ENCODE results near the gene BAG2. TPM values are rescaled to one million over a fixed set of nuclear protein-coding genes. Genes with fewer than 3 reads are reported as not detected.

The BAG2 gene
- total RNA-seq, 3 donors from 2014 or later: 2.2 to 4.9 (median 4.2) TPM

DNA sequence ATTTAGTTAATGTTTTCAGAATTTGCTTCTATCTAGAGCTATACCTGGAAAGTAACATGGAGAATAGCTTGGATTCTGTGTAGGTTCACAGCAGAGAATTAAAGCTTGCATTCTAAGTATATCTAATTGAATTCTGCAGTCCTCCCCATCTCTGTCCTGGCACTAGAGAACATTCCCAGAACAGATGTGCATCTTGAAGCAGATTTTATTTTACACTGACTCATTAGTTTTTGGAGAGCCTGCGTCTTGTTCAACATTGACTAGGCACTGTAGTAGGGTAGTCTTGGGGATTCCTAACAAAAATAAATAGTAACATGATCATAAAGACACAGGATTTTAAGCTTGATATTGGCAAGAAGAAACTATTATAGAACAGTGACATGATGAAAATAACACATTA is 36.2 kb upstream of the BAG2 start:
- no peaks in the 10 kb centered on the region for H3K9me3 ChIP-seq
- no peak overlapping the region for H3K4me3 ChIP-seq
- no peak for DNase-seq (ENCODE audit: low spot score in 2 of 2)
- no peaks in the 10 kb centered on the region for H3K4me1 ChIP-seq
- no peaks in the 10 kb centered on the region for H3K36me3 ChIP-seq
- intact Hi-C loops (cut with DNase I; ENCODE audit: low total_unique reads): no loop called here
- no peak for TF ChIP-seq POLR2A (IDR thresholded peaks at IDR 0.05)
- TF ChIP-seq, protein P1, sequence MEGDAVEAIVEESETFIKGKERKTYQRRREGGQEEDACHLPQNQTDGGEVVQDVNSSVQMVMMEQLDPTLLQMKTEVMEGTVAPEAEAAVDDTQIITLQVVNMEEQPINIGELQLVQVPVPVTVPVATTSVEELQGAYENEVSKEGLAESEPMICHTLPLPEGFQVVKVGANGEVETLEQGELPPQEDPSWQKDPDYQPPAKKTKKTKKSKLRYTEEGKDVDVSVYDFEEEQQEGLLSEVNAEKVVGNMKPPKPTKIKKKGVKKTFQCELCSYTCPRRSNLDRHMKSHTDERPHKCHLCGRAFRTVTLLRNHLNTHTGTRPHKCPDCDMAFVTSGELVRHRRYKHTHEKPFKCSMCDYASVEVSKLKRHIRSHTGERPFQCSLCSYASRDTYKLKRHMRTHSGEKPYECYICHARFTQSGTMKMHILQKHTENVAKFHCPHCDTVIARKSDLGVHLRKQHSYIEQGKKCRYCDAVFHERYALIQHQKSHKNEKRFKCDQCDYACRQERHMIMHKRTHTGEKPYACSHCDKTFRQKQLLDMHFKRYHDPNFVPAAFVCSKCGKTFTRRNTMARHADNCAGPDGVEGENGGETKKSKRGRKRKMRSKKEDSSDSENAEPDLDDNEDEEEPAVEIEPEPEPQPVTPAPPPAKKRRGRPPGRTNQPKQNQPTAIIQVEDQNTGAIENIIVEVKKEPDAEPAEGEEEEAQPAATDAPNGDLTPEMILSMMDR (IDR thresholded peaks at IDR 0.05): no peak
- no peak for TF ChIP-seq POLR2AphosphoS5 (IDR thresholded peaks at IDR 0.05)
- no peak overlapping the region for H3K27ac ChIP-seq
- no peaks in the 10 kb centered on the region for H3K27me3 ChIP-seq

DNA sequence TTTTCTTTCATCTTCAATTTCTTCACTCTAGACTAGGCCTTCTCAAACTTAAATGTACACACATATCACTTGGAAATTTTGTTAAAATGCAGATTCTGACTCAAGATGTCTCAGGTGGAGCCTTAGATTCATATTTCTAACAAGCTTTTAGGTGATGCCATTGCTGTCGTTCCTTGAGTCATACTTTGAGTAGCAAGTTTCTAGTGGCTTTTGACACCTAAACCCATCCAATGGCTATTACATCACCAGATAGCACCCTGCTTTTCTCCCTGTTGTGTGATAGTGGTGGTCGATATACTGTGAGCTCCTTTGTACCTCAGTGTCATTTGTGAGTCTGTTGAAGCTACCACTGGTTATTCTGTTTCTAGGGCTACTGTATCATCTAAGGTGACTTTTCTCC is 34.8 kb upstream of the BAG2 start:
- H3K27me3 ChIP-seq: no peaks in the 10 kb centered on the region
- H3K9me3 ChIP-seq: no peaks in the 10 kb centered on the region
- no peak overlapping the region for H3K4me3 ChIP-seq
- H3K36me3 ChIP-seq: peaks cover under 1% of the 10 kb centered on the region
- DNase-seq (ENCODE audit: low spot score in 2 of 2): no peak
- intact Hi-C loops (cut with DNase I; ENCODE audit: low total_unique reads): no loop called here
- TF ChIP-seq POLR2A (IDR thresholded peaks at IDR 0.05): no peak
- TF ChIP-seq POLR2AphosphoS5 (IDR thresholded peaks at IDR 0.05): no peak
- TF ChIP-seq, protein P1 (IDR thresholded peaks at IDR 0.05): no peak
- no peak overlapping the region for H3K27ac ChIP-seq
- no peaks in the 10 kb centered on the region for H3K4me1 ChIP-seq

DNA sequence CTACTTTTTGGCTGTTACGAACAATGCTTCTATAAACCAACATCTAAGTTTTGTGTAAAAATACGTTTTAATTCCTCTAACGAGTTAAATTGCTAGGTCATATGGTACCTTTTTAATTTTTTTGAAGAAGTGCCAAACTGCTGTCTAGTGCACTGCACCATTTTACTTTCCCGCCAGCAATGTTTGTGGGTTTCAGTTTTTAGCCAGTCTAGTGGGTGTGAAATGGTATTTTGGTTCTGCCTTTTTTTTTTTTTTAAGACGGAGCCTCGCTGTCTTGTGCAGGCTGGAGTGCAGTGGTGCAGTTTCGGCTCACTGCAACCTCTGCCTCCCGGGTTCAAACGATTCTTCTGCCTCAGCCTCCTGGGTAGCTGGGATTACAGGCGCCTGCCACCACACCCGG is 34.1 kb upstream of the BAG2 start:
- intact Hi-C loops (cut with DNase I; ENCODE audit: low total_unique reads): no loop called here
- Histone ChIP-seq H3K27me3 (no peaks in the 10 kb centered on the region), H3K36me3 (peaks cover 8% of the 10 kb centered on the region), H3K9me3 (no peaks in the 10 kb centered on the region), H3K4me3 (no peak overlapping the region), H3K27ac (no peak overlapping the region), H3K4me1 (no peaks in the 10 kb centered on the region)
- TF ChIP-seq POLR2AphosphoS5 (IDR thresholded peaks at IDR 0.05) (no peak), POLR2A (IDR thresholded peaks at IDR 0.05) (no peak)
- TF ChIP-seq, protein P1 (IDR thresholded peaks at IDR 0.05): no peak
- no peak for DNase-seq (ENCODE audit: low spot score in 2 of 2)

DNA sequence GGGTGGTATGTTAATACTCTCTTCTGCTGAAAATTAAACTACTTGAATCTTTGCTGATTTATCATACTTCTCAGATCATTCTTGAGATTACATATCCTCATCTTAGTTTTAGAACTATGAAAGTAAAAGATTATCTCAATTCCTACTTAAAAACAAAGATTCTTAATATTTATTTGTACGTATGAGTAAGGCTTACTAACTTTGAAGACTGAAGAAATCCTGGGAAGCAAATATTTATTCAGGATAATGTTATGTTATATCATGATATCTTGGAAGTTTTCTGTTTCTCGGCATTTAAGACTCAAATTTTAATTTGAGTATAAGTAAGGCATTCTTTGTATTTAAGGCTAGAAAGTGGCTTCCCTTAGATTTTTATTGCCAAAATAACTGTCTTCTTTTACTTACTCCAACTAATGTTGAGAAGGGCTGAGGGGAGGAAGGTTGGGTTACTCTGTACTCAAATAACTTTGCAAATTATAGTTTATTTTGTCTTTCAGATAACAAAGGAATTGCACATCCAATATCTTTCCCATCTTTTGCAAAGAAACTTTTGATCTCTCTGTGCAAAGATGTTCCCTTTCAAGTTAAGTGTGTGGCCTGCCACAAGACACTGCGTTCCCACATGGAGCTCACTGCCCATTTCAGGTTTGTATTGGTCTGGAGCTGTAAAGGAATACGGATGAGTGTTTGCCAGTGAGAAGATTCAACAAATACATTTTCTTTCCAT is 30.5 kb upstream of the BAG2 start:
- TF ChIP-seq POLR2AphosphoS5 (IDR thresholded peaks at IDR 0.05) (no peak), POLR2A (IDR thresholded peaks at IDR 0.05) (no peak)
- TF ChIP-seq, protein P1 (IDR thresholded peaks at IDR 0.05): no peak
- Histone ChIP-seq H3K4me1 (no peaks in the 10 kb centered on the region), H3K9me3 (no peaks in the 10 kb centered on the region), H3K27ac (no peak overlapping the region), H3K4me3 (no peak overlapping the region), H3K27me3 (no peaks in the 10 kb centered on the region), H3K36me3 (peaks cover 10% of the 10 kb centered on the region)
- DNase-seq (ENCODE audit: low spot score in 2 of 2): no peak
- intact Hi-C loops (cut with DNase I; ENCODE audit: low total_unique reads): no loop called here

DNA sequence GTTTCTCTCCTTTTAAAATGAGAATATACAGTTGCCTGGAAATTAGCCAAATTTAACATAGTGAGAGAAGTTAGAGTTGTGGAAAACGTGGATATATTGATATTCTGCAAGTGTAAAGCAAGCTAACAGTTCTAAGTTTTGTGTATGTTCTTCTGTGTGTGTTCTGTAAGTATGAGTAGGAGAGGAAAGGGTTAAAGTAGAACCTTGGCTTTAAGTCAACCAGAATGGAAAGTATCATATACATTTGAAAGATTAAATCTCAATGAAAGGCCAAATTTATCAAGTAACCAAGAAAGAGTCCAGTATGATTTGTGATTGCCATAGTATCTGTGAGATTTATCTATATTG is 30.0 kb upstream of the BAG2 start:
- no peaks in the 10 kb centered on the region for H3K9me3 ChIP-seq
- intact Hi-C loops (cut with DNase I; ENCODE audit: low total_unique reads): no loop called here
- peaks cover 10% of the 10 kb centered on the region for H3K36me3 ChIP-seq
- H3K4me1 ChIP-seq: no peaks in the 10 kb centered on the region
- no peaks in the 10 kb centered on the region for H3K27me3 ChIP-seq
- no peak overlapping the region for H3K4me3 ChIP-seq
- H3K27ac ChIP-seq: no peak overlapping the region
- TF ChIP-seq, protein P1 (IDR thresholded peaks at IDR 0.05): no peak
- TF ChIP-seq POLR2A (IDR thresholded peaks at IDR 0.05) (no peak), POLR2AphosphoS5 (IDR thresholded peaks at IDR 0.05) (no peak)
- DNase-seq (ENCODE audit: low spot score in 2 of 2): no peak

Measured in breast epithelium (tissue), 4 donors.